Measurements from ENCODE around the gene F10. TPM values are rescaled to one million over a fixed set of nuclear protein-coding genes. Genes with fewer than 3 reads are reported as not detected.

F10 gene
- total and polyA plus RNA-seq, 2 donors (not counting 3 experiments of a cell fraction or from before 2014, with no cell fraction given): 0.25 TPM; not detected in 1

DNA sequence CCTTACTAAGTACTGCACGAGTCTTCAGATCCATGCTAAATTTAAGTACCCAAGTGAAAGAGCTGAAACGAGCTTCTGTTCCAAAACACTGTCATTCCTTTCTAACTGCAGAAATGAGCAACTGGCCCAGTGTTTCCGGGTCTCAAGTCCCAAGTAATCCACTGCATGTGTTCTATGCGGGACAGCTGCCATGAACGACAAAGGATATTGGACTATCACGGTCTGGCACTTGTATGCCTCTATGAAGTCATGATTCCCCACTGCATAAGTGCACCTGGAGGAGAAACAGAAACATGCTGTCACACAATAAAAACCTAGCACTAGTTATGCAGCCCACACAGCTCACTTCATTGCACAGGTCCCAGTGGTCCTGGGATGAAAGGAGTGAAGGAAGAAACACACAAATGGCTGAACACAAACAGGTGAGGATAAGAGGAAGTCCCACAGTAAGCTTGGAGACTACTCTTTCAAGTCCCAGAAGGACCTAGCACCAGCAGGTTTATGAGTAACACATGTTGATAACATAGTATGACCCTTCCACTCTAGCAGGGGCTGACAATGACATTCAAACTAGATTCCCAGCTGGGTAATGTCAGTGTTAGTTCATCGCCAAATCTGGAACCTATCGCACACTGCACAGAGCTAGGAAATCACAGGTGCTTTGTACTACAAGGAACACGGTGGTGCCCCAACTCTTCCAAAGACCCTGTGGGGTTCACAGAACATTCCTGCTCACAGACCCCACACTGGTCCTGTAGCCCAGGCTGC, 74.6 kb downstream of the F10 start:
- no TSS peak for BruUV-seq (replicated peaks)
- DNase-seq (ENCODE audit: low read depth, low spot score) (no peak), FAIRE-seq (no peak)
- TF ChIP-seq JUN (IDR thresholded peaks at IDR 0.05; ENCODE audit: borderline replicate concordance, insufficient read depth, insufficient read length, low read depth) (no peak), EZH2 (IDR thresholded peaks at IDR 0.05; ENCODE audit: borderline replicate concordance, low read depth, low read length, severe bottlenecking) (no peak), CTCF (IDR thresholded peaks at IDR 0.05; ENCODE audit: extremely low read depth in 1 of 2, insufficient read depth in 1 of 2, low read depth in 1 of 2, low read length in 2 of 2) (no peak), POLR2A (IDR thresholded peaks at IDR 0.05; ENCODE audit: low read depth, low read length) (no peak), POLR2AphosphoS5 (IDR thresholded peaks at IDR 0.05; ENCODE audit: insufficient read depth, low read depth, low read length) (no peak), FOS (IDR thresholded peaks at IDR 0.05; ENCODE audit: borderline replicate concordance, insufficient read depth, low read length) (no peak), GATA2 (IDR thresholded peaks at IDR 0.05; ENCODE audit: insufficient read depth, insufficient read length, low read depth, low read length) (no peak), MYC (IDR thresholded peaks at IDR 0.05; ENCODE audit: low read depth, low read length) (no peak), MAX (IDR thresholded peaks at IDR 0.05; ENCODE audit: insufficient read depth, insufficient read length) (no peak)
- Histone ChIP-seq H3K9me1 (replicated peaks; ENCODE audit: control insufficient read depth, extremely low read depth, insufficient read depth, low read length) (no peaks in the 10 kb centered on the region), H3K79me2 (ENCODE audit: control insufficient read depth, insufficient read depth, low read length) (peaks cover 21% of the 10 kb centered on the region), H3K27ac (ENCODE audit: insufficient read depth, low read depth, low read length) (no peak overlapping the region), H4K20me1 (replicated peaks; ENCODE audit: control insufficient read depth, extremely low read depth, insufficient read depth, low read length) (no peaks in the 10 kb centered on the region), H3K4me3 (replicated peaks in 1 of 3; ENCODE audit: insufficient read depth in 1 of 3, low read depth in 1 of 3, low read length in 3 of 3) (no peak overlapping the region), H3K4me1 (ENCODE audit: control insufficient read depth, extremely low read depth, insufficient read depth, low read length) (no peaks in the 10 kb centered on the region), H3K4me2 (ENCODE audit: insufficient read depth, low read length) (no peak overlapping the region), H3K9me3 (replicated peaks; ENCODE audit: control insufficient read depth, insufficient read depth, low read length) (no peaks in the 10 kb centered on the region), H3K36me3 (ENCODE audit: control insufficient read depth in 2 of 2, extremely low read depth in 1 of 2, insufficient read depth in 2 of 2, low read length in 2 of 2) (peaks cover 21 to 30% of the 10 kb centered on the region in 2 experiments), H3K27me3 (ENCODE audit: control insufficient read depth in 2 of 2, insufficient read depth in 2 of 2, low read length in 2 of 2) (no peaks in the 10 kb centered on the region), H2AFZ (ENCODE audit: low read depth, low read length) (no peak overlapping the region), H3K9ac (replicated peaks; ENCODE audit: extremely low read depth, insufficient read depth, low read length) (no peak overlapping the region)
- ChIA-PET POLR2A (no interaction called here), CTCF (no interaction called here)
- intact Hi-C loops (cut with micrococcal nuclease): no loop called here
- dilution Hi-C loops (cut with MboI; ENCODE audit: extremely low pct_ligation_motif_present, low sequenced_read_pairs): no loop called here

Small RNA genes within 50 kb of the gene (small RNA-seq; reads per million reads assigned to genes)
- not detected for gene AL137002.1 (ENCODE audit: insufficient read depth, insufficient read length, low read depth, low replicate concordance)

Other genes with a start within 250 kb of the F10 start
- gene MCF2L, start 153.6 kb upstream of the F10 start, total RNA-seq: 0.58 TPM in 1 of 2 replicates, not detected in the other
- gene MCF2L, start 153.6 kb upstream of the F10 start, polyA plus RNA-seq: 0.06 and 0.33 TPM in 2 replicates
- not detected in 2 replicates for gene F7, start 17.0 kb upstream of the F10 start, total RNA-seq
- gene F7, start 17.0 kb upstream of the F10 start, polyA plus RNA-seq: not detected in 2 replicates
- not detected in 2 replicates for gene PROZ, start 35.8 kb downstream of the F10 start, total RNA-seq
- not detected in 2 replicates for gene PROZ, start 35.8 kb downstream of the F10 start, polyA plus RNA-seq
- 48.5 and 55.6 TPM in 2 replicates for gene PCID2, start 85.9 kb downstream of the F10 start, total RNA-seq
- 43.2 and 52.1 TPM in 2 replicates for gene PCID2, start 85.9 kb downstream of the F10 start, polyA plus RNA-seq
- gene CUL4A, start 86.8 kb downstream of the F10 start, total RNA-seq: 73.8 and 80.0 TPM in 2 replicates
- gene CUL4A, start 86.8 kb downstream of the F10 start, polyA plus RNA-seq: 34.9 and 37.9 TPM in 2 replicates
- gene LAMP1, start 174.4 kb downstream of the F10 start, total RNA-seq: 285 and 286 TPM in 2 replicates
- 260 and 262 TPM in 2 replicates for gene LAMP1, start 174.4 kb downstream of the F10 start, polyA plus RNA-seq
- gene GRTP1, start 241.3 kb downstream of the F10 start, total RNA-seq: not detected in 2 replicates
- gene GRTP1, start 241.3 kb downstream of the F10 start, polyA plus RNA-seq: not detected in 2 replicates

Data from endothelial cell of umbilical vein (primary cell).